Urothelium cell line (cell line): ENCODE results near the gene PWP1.
"Not testable (repeated sequence)": the region's sequence is repeated elsewhere in the genome, so short reads cannot be mapped to it uniquely, and the experiment has no call there.

Source experiments
- DNase-seq: peaks from one replicate; pipeline ENCODE4 v3.0.0; 2011; ENCODE audit warnings: low spot score, mixed read lengths
- FAIRE-seq: peaks from 2 replicates; lab custom pipeline; 2011; peaks lifted over from hg19 to GRCh38; lab: Jason Lieb, UNC

PWP1 gene

DNA sequence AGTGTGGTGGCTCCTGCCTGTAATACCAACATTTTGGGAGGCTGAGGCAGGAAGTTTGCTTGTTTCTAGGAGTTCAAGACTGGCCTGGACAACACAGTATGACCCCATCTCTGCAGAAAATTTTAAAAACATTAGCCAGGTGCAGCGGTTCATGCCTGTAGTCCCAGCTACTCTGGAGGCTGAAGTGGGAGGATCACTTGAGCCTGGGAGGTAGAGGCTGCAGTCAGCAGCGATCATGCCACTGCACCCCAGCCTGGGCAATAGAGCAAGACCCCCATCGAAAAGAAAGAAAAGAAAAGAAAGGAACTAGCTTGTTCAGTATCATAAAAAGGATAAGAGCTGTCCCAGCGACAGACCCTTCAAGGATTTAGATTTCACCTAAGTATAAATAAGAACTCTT, 18.1 kb upstream of the PWP1 start:
- no peak for DNase-seq
- no peak for FAIRE-seq

DNA sequence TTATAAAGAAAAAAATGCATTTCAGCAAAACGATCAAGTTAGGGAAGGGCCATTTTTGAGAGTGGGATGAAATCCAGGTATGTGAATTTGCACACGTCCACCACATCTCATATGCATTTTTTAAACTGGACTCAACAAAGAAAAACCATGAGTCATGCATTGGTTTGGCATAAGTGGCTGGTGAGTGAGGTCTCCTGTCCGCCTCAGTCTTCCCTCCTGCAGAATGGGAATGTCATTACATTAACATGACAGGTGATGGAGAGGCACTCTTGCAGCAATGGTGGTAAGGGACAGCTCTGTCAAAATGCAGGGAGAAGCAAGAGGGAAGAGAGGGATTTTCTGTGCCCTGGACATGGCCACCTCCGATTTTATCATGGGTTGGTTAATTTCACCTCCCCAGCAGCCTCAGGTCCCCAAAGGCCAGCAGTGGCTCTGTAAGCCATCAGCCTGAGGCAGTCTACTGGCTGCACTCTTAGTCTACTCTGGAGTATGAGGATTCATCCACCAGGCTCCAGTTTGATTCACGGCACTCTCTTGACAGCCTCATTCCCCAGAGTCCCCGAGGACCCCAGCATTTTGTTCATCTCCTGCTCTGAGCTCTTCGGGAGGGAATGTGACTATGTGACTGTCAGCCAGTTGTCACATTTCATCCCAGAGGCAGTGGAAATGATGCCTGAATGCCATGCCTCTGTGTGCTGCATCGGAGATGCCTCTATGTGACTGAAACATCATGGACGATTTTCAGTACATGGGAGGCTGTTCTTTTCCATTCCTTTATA, 17.1 kb upstream of the PWP1 start:
- FAIRE-seq: no peak

DNA sequence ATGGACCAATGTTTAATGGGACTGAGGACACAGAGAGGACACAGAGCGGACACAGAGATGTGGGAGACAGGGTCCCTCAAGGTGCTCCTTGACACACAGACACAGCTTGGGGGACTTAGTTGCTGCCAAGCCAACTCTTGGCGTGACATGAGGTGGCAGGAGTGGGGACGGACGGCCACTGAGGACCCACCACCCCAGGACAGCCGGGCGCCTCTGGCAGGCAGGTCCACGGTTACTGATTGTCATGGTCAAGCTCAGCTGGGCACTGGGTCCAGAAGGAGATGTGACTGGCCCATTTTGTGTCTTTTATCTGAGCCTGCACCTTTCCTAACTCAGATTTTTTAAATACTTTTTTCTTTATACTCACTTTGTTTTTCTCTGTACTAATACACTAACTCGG, 15.7 kb upstream of the PWP1 start:
- FAIRE-seq: no peak
- no peak for DNase-seq

More for the DNA sequence above, 17.1 kb upstream of the PWP1 start:
- DNase-seq: no peak

DNA sequence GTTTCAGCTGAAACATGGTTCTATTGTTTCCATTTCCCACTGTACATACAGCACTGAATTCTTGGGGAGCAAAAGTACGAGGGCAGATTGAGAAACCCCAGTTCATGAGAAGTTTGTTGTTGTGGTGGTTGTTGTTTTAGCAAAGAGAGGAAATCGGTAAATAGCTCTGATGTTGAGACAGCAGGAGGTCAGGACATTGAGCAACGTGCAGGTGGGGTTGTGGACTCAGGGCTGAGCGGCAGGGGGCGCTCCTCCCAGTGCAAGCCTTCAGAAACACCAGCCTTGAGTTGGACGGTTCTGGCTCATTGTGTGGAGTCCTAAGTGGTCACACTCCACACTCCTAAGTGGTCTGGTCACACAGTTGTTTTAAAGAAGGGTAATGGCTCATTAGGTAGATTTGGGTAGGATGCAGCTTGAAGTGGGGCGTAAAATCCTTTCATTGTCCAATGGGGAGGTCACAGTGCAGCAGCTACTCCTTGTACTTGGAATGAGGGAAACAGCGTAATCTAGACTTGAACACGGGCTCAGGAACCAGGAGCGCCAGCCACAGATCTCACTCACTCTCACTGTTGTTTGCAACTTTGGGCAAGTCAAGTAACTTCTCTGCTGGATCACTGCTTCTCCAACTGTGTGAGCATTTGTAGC, 14.5 kb upstream of the PWP1 start:
- no peak for DNase-seq
- no peak for FAIRE-seq

DNA sequence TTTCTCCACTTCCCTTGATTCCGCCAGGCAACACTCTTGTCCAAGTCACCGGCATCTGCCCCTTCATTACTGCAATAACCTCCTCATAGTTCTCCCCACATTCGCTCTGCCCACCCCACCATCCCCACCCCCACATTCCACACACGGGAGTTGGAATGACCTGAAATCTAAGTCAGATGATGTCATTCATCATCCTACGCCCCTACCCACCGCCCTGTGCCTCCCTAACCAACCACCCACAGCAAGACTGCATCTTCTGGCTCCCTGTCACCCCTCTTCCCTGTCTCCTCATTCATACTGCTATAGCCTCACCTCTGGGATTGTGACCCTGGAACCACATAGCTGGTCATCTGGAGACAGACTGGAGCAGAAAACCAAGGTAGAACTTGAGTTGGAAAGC, 7.9 kb upstream of the PWP1 start:
- no peak for DNase-seq
- no peak for FAIRE-seq

DNA sequence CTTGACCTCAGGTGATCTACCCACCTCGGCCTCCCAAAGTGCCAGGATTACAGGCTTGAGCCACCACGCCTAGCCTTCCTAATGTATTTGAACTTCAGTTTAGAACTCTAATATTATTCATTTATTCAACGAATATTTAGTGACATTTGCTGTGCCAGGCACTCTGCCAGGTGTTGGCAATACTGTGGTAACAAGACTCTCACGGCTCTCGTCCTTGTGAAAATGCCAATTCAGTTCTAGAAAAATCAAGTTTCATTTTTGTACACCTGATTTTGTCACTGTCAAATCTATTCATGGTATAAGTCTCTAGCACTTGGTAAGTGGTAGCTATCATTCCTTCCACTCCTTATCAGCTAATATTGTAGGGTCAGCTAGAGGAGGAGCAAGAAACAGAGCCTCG, 6.3 kb upstream of the PWP1 start:
- DNase-seq (no peak), FAIRE-seq (no peak)

DNA sequence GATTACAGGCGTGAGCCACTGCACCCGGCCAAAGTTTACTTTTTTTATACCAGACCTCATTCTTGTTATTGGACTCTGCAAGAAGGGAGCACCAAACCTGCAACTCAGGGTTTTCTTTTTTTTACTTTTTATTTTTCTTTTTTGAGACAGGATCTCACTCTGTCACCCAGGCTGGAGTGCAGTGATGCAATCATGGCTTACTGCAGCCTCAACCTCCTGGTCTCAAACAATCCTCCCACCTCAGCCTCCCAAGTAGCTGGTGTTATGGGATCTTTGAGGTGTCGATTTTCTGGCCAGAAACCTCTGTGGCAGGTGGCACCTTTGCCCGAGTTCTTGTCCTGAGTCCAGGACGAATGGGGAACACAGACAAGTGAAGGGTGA, 4.2 kb upstream of the PWP1 start:
- DNase-seq: no peak
- FAIRE-seq: no peak

DNA sequence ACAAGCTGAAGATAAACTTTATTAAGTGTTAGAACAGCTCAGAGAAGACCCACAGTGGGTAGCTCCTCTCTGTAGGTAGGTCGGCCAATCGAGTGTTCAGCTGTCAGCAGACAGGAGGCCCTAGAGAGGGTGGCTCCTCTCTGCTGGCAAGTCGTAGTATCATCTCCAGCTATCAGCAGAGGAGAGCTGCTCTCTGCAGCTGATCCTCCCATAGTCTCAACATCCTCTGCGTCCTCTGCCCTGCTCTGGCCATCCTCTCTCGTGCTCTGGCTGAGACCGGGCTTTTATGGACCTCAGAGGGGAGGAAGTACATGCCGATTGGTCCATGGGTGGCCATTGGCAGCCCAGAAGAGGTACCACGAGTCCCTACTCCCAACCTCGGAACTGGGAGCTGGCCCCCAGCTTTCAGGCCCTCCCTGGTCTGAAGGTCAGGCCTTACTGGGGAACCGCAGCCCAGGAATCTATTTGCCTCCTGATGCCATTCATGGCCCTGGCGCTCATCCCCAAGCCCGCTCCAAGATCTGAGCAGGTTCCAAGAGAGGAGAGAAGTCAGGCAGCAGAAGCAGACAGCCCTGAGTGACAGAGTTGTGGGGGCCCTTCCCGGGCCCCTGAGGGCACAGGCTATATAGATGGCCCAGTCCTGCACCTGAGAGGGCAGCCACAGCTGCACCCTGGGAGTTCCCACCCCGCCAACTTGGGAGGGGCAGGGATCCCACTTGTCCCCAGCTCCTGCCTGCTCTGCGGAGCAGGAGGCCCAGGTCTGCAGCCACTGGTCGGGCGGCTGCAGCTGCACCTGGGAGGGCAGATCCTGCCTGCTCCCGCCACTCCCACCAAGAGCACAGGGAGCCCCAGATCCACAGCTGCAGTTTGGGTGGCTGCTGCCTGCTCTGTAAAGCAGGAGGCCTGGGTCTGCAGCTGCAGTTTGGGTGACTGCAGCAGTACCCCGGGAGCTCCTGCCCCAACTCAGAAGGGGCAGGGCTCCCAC, 3.5 kb upstream of the PWP1 start:
- FAIRE-seq: no peak
- DNase-seq: no peak

DNA sequence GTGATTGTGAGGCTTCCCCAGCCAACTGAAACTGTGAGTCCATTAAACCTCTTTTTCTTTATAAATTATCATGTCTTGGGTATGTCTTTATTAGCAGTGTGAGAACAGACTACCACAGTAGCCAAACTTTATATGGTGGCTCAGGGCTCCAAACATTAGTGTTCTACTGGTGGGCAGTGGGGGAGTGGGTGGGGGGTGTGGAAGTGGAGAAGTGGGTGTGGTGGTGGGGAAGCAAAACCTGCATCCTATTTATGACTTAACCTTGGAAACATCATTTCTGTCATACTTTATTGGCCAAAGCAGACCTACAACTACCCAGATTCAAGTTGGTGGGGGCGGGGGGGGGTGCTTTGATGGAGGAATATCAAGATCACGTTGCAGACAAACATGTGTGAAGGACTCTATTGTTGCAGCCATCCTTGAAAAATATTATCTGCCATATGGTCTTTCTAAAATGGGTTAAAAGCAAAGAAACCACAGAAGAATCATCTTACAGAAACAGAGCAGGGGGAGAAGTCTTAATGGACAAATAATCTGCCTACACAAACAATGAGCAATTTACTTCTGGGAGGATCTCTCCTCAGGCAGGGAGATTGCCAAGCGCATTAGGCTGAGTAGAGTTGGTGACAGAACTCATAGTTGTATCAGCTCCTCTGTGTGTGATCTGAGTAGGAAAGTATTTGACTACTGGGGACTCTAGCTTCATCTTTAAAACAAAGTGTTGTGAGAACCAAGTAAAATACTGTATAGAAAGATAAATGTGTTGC, 1.4 kb upstream of the PWP1 start:
- DNase-seq: no peak
- no peak for FAIRE-seq

DNA sequence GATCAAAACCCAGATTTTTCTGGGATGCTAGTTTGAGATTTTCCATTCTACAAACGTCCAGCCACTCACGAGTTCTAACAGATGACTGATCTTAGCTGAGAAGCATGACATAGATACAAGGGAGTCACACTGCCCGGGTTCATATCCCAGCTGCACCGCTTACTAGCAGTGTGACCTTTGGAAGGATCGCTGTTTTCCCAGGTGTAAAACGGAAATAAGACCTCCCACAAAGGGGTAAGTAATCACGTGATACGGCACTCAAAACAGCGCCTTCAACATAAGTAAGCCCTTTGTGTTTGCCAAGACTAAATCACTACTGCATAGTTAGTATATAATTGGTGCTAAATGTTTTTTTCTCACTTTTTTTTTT, 624 bp upstream of the PWP1 start:
- no peak for DNase-seq
- no peak for FAIRE-seq

DNA sequence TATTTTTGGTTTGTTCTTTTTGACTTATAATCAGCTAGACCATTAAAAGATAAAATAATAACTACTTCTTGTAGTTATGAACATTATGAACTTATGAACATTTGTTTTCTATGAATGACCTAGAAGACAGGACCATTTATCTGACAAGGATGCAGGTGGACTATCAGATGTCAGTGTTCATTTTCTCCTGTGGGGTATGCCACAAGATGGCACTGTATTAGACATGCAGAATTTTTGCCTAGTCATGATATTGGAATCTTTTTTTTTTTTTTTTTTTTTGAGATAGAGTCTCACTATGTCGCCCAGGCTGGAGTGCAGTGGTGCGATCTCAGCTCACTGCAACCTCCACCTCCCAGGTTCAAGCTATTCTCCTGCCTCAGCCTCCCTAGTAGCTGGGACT, 10.2 kb downstream of the PWP1 start:
- peak; percentile 29 for DNase-seq
- FAIRE-seq: not testable (repeated sequence)

DNA sequence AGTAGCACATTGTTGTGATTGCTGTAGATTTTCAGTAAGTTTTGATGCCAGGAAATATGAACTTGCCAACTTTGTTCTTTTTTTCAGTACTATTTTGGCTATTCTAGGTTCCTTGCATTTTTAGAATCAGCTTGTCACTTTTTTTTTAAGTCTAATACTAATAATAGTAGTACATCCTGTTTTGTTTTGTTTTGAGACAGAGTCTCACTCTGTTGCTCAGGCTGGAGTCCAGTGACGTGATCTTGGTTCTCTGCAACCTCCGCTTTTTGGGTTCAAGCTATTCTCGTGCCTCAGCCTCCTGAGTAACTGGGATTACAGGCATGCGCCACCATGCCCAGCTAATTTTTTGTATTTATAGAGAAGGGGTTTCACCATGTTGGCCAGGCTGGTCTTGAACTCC, 16.5 kb downstream of the PWP1 start:
- DNase-seq: no peak
- FAIRE-seq: no peak

DNA sequence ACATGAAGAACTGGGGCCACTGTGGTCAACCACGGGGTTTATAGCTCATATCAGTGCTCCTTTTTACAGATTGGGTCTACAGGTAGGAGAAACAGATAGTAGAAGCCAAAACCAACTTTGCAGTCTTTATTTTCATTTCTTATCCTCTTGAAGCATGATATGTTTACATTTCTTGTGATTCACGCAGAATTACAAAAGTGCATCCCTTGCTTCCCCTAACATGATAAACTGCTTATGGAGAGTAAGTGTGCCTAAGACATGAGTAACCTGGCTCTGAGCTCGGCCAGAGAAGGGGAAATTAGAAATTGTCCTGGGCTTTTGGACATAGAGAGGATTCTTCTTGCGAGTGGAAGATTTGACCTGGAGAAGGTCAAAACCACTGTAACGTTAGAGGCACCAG, 18.4 kb downstream of the PWP1 start:
- DNase-seq (no peak), FAIRE-seq (no peak)

DNA sequence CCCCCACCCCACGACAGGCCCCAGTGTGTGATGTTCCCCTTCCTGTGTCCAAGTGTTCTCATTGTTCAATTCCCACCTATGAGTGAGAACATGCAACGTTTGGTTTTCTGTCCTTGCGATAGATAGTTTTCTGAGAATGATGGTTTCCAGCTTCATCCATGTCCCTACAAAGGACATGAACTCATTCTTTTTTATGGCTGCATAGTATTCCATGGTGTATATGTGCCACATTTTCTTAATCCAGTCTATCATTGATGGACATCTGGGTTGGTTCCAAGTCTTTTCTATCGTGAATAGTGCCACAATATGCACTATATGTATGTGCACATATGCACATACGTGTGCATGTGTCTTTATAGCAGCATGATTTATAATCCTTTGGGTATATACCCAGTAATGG, 19.9 kb downstream of the PWP1 start:
- not testable (repeated sequence) for FAIRE-seq, DNase-seq

DNA sequence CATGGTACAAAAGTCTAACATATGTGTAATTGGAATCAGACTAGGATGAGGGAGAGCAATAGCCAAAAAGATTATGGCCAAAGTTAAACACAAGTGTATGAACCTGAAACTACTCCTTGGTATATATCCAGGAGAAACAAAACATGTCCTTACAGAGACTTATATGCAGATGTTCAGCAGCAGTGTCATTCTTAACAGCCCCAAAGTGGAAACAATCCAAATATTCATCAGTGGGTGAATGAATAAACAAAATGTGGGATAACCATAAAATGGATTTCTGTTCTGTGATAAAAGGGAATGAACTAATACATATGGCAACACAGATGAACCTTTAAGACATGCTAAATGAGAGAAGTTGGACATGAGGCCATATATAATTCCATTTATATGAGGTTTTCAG, 30.2 kb downstream of the PWP1 start:
- DNase-seq (no peak), FAIRE-seq (no peak)

DNA sequence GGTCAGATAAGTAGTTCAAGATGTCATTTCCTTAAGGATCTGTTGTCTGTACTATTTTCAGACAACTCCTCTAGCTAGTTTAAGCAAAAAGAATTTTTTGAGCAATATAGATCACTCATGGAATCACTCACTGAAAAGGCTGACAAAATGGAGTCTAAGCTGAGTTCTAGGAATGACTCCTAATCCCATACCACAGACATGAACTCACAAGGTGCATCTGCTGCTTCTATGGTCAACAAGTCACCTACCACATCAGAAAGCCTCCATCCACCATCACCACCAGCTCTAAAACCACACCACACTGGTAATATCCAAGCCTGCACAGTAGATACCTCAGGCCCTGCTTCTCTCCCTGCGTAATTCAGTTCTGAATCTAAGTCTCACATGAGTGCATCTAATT, 33.0 kb downstream of the PWP1 start:
- DNase-seq: no peak
- no peak for FAIRE-seq

DNA sequence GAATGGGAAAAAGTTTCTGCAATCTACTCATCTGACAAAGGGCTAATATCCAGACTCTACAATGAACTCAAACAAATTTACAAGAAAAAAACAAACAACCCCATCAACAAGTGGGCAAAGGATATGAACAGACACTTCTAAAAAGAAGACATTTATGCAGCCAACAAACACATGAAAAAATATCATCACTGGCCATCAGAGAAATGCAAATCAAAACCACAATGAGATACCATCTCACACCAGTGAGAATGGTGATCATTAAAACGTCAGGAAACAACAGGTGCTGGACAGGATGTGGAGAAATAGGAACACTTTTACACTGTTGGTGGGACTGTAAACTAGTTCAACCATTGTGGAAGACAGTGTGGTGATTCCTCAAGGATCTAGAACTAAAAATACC, 41.7 kb downstream of the PWP1 start:
- FAIRE-seq, DNase-seq: not testable (repeated sequence)

DNA sequence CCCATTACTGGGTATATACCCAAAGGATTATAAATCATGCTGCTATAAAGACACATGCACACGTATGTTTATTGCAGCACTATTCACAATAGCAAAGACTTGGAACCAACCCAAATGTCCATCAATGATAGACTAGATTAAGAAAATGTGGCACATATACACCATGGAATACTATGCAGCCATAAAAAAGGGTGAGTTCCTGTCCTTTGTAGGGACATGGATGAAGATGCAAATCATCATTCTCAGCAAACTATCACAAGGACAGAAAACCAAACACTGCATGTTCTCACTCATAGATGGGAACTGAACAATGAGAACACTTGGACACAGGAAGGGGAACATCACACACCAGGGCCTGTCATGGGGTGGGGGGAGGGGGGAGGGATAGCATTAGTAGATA, 42.1 kb downstream of the PWP1 start:
- not testable (repeated sequence) for DNase-seq, FAIRE-seq

DNA sequence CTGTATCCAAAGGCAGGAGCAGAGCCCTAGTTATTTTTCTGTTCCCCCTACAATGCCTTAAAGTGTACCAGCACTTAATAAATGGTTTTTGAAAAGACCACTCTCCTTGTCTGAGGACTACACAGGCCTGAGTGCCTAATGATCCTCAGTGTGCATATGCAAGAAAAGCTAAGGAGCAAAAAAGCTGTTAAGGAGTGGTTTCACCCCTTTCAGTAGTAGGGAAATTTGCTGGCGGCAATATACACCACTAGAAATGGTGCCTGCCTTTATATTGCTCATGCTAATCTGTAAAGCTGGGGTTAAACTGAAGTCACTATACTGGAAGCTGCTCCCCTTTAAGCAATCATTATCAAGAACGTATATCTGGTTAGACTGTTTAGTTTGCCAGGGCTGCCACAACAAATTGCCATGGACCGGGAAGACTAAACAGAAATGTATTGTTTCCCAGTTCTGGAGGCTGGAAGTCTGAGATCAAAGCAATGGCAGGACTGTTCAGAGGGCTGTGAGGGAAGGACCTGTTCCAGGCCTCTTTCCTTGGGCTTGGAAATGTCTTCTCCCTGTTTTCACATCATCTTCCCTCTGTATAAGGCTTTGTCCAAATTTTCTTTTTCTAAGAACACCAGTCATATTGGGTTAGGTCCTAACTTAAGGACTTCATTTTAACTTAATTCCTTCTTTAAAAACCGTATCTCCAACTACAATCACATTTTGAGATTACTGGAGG, 45.2 kb downstream of the PWP1 start:
- FAIRE-seq (no peak), DNase-seq (no peak)

DNA sequence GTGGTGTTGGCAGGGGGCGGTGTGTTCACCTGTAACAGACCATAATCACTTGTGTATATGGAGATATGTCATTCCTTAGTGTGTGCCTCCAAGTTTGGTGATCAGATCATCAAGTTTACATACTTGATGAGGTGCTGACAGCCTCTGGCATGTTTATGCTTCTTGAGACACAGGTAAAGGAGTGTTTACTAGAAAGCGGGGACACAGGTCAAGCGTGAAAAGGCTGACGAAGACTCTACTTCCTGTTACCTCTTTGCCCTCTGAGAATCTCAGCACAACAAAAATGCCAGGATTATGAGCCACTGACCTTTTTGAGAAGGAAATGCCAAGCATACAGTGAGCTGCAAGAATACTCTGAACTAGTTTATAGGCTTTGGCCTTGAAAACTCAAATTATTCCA, 45.8 kb downstream of the PWP1 start:
- DNase-seq: no peak
- no peak for FAIRE-seq
